Medulla oblongata (tissue), 1 donor: ENCODE data around the gene TNRC6C.
"Not testable (repeated sequence)": the region's sequence is repeated elsewhere in the genome, so short reads cannot be mapped to it uniquely, and the experiment has no call there.

Experiments
- DNase-seq: peaks from one replicate; pipeline ENCODE4 v3.0.0-alpha.2; 2015; ENCODE audit errors: extremely low spot score

TNRC6C gene

DNA sequence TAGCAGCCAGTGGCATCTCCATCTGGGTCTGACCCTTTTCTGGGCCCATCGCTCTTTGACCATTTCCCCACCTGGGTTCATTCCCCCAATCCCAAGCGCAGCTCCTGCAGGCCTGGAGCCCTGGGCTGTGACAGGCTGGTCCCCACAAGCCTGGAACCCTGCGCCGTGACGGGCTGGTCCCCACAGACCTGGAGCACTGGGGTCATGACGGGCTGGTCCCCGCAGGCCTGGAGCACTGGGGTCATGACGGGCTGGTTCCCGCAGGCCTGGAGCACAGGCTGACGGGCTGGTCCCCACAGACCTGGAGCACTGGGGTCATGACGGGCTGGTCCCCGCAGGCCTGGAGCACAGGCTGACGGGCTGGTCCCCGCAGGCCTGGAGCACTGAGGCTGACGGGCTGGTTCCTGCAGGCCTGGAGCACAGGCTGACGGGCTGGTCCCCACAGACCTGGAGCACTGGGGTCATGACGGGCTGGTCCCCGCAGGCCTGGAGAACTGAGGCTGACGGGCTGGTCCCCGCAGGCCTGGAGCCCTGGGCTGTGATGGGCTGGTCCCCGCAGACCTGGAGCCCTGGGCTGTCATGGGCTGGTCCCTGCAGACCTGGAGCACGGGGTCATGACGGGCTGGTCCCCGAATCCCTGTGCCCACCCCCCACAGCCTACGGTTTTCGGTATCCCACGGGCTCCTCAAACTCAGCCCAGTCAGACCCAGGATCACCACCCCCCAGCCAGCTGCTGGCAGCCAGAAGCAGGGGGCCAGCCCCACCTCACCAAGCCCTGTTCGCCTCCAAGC, 153.4 kb downstream of the TNRC6C start:
- DNase-seq: no peak

DNA sequence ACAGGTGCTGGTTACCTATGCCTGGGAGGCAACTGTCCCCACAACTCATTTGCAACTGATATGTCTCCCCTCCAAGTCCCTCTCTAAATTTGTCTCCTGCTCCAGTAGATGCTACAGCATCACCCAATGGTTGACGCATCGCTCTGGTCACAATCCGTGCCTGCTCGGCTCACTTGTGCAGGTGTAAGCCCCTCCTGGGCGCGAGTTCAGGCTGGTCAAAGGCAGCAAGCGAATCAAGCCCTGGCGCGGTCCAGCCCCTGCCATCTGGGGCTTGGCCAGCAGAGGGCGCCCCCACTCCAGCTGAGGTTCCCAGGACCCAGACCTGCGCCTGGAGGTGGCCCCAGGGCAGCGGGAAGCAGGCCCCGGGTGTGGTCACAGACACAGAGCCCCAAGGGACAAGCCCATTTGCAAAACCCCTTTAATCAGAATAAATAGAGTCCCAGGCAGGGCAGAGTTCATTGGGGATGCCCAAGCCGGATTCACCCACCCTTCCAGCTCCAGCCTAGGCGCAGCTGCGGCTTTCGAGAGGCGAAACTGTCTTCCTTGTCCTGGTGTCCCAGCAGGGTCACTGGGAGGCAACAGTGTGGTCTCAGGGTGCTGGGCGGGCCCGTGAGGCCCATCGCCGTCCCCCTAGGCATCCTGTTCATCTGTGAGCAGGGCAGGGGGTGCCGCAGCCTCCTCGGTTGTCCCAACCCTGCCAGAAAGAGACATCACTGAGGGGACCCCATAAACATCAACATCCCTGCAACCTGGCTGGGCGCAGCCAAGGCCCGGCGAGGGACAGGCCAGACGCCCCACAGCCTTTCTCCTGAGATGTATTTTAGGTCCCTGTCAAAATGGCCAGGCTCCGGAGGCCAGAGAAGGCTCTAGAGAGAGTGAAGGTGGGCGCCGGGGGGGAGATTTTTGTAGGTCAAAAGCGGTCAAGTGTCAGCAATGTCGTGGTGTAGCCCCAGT, 154.3 kb downstream of the TNRC6C start:
- peak; percentile 74 for DNase-seq

DNA sequence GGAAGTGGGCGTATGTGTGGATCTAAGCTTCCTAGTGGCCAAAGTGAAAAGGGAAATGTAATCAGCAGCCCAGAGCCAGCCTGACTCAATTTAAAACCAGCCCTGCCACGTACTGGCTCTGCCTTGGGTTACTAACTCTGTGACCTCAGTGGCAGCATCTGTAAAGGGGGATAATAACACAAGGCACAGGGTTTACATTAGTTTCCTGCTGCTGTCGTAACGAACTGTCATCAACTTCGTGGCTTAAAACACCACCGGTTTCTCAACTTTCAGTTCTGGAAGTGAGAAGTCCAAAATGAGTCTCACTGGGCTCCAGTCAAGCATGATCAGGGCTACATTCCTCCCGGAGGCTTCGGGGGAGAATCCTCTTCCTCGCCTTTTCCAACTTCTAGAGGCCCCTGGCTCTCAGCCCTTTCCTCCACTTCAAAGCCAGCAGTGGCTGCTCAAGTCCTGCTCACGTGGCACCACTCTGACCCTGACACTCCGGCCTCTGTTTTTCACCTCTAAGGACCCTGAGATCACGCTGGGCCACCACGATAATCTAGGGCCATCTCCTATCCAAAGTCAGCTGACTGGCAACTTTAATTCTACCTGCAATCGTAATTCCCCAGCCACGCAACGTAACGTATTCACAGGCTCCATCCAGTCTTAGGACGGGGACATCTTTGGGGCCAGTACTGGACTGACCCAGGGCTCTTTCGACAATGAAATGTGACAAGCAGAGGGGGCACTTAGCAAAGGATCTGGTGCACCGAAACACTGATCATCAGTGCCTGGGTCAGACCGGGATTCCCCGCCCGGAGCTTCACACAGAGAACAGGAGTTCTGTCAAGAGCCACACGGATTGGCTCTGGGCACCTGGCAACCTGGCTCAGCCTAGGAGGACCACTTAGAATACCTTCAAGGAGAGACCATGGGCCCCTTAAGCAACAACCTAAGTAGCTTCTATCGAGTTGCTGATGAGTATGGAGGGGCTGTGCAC, 155.6 kb downstream of the TNRC6C start:
- no peak for DNase-seq

DNA sequence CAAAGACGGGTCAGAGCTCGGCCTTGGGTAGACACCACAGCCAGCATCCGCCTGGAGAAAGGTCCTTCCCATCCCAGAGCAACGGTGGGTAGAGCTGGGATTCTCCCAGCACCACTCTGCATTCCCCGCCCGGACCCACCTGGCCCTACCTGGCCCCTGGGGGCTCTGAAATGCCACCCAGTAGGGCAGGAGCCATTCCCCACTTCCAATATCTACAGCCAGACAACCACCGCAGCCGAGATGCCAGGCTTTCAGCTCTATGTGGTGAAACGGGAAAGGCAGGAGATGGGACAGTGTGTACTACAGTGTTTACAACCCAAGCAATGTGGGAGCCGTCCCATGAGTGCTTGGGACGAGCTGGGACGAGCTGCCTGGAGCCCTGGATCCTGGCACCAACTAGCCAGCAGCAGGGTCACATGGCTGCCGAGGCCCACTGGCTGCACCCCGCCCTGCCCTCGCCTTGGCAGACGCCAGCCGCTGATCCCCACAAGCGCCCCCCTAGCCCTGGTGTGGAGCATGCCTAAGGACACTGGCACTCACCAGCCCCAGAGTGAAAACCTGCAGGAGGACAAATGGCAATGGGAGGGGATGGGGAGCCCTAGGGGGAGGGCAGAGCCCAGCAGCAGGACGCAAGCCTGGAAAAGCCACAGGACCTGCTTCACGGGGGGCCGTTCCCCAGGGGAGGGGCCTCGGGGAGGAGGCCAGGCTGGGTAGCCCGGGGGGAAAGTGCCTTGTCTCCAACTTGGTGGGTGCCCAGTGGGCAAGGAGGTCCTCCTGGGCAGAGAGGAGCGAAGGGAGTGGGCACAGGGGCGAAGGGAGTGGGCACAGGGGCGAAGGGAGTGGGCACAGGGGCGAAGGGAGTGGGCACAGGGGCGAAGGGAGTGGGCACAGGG, 156.6 kb downstream of the TNRC6C start:
- peak; percentile 96 for DNase-seq

DNA sequence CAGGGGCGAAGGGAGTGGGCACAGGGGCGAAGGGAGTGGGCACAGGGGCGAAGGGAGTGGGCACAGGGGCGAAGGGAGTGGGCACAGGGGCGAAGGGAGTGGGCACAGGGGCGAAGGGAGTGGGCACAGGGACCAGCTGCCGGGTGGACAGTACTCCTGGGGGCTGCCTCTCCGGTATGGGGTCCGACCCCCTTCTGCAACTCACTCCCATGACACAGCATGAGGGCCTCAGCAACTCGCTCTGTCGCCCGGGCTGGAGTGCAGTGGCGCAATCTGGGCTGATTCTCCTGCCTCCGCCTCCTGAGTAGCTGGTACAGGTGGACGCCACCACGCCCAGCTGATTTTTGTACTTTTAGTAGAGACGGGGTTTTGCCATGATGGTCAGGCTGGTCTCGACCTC, 157.3 kb downstream of the TNRC6C start:
- not testable (repeated sequence) for DNase-seq

DNA sequence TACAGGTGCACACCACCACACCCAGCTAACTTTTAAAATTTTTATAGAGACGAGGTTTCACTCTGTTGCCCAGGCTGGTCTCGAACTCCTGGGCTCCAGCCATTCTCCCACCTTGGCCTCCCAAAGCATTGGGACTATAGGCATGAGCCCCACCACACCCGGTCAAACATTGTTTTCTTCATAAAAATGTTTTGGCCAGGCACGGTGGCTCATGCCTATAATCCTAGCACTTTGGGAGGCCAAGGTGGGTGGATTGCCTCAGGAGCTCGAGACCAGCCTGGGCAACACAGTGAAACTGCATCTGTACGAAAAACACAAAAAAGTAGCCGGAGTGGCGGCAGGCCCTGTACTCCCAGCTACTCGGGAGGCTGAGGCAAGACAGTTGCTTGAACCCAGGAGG, 157.9 kb downstream of the TNRC6C start:
- no peak for DNase-seq

DNA sequence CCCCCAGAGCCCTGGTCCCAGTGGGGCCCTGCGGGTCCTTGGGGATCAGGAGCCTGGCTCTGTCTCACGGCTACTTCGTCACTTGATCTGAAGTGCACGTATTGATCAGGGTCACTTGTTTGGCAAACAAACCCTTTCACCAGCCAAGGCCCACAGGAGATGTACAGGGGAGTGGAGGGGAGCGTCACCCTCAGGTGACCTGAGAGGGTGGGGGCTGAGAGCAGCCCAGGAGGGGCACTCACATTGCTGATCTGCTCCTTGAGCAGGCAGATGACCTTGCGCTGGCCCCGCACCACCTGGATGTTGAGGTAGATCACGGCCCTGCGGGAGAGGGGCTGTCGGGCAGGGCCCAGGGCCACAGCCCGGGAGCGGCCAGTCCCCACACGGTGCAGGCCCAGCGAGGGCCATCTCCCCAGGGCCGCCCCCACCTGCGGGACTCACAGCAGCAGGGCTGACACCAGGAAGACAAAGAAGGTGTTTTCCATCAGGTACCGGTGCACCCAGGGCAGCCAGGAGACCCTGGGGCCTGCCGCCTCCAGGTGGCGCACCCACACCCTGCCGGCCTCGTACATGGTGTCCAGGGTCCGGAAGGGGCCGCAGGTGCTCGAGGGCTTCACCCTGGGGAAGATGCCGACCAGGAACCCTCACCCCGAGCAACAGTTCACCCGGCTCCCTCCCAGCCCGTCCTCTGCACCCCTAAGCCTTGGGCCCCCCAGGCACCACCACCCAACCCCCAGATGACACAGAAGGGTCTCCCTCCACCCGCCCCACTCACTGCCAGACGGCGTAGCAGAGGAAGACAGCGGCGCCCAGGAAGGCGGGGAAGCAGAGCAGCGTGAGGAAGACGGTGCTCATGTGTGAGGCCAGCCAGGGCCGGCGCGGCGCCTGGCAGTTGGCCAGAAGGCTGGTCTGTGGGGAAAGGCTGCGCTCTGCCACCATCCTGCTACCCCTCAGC, 158.8 kb downstream of the TNRC6C start:
- DNase-seq: peak; percentile 73

DNA sequence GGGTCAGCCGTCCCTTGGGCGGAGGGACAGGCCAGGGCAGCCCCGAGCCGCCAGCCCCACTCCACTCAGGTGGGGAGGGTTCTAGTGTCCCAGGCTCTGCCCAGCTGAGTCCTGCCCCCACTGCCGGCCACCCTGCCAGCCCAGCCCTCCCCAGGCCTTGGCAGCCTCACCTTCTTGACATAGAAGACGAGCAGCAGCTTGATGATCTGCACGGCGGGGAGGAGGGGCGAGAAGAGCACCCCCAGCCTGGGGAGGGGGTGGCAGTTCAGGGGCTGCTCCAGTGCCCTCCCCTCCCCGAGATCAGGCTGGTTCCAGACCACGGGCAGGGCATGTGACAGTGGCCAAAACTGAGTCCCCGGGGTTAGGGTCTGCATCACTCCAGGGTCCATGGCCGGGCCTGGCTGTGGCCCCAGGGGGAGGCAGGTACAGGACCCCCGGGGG, 160.3 kb downstream of the TNRC6C start:
- DNase-seq: no peak

DNA sequence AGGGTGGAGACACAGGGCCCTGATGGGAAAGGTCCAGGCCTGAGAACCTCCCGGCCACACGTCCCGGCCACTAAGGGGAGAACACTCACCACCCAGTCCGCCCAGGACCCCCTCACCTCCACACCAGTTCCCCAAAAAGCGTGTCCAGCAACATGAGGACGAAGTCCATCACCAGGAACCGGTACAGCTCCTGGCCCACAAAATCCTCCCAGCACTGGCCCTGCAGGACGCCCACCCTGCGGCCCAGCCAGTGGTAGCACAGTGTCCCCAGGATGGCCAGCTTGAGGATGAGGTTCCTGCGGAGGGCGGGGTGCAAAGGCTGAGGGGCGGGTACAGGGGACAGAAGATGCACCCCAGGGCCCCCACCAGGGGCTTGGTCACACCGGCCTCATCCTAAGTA, 162.0 kb downstream of the TNRC6C start:
- DNase-seq: no peak

DNA sequence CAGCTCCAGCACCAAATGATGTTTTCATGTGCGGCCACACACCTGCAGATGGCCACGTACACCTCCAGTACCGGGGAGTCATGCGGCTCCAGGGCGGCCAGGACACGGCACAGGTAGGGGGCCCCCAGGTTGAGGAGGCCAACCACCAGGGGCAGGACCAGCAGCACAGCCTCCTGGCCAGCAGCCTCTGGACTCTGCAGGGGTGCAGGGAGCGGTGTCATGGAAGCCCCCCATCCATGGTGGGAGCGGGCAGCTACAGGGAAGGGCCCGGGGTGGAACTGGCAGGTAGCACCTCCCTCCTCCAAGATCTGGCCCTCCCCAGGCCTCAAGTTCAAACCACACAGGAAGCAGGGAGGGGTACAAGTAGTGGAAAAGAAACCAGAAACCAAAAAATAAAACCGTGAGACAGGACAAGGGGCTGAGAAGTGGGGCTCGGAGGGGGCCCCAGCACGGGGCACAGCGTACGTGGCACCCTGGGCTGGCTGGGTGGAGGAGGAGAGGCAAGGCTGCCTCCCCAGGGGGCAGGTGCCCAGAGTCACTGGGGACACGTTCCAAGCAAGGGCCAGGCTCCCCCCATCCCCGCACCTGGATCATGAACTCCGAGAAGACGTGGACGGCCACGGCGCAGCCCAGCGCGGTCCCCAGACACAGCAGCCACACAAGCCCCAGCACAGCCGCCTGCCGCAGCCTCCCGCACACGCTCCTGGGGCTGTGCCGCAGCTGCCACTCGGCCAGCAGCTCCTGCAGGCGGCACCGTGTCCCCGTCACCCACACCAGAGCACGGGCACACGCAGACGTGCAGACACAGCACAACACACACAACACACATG, 162.7 kb downstream of the TNRC6C start:
- DNase-seq: no peak

DNA sequence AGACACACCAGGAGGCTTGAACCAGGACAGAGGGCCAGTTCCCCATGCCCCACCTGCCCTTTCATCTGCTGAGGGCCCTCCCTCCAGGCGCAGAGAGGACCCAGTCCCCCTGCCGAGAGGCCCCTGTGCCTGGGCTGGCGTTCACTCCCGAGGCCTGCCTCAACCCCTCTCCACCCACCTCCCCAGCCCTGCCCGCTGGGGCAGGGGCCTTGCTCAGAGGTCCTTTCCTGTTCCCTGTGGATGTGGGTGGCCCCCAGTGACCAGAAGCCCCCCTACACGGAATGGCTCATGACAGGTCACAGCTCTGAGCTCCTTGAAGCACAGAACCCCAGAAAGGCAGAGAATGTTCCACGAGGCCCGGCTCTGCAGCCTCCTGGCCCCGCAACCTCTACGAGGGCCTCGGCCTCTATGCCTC, 163.3 kb downstream of the TNRC6C start:
- no peak for DNase-seq

DNA sequence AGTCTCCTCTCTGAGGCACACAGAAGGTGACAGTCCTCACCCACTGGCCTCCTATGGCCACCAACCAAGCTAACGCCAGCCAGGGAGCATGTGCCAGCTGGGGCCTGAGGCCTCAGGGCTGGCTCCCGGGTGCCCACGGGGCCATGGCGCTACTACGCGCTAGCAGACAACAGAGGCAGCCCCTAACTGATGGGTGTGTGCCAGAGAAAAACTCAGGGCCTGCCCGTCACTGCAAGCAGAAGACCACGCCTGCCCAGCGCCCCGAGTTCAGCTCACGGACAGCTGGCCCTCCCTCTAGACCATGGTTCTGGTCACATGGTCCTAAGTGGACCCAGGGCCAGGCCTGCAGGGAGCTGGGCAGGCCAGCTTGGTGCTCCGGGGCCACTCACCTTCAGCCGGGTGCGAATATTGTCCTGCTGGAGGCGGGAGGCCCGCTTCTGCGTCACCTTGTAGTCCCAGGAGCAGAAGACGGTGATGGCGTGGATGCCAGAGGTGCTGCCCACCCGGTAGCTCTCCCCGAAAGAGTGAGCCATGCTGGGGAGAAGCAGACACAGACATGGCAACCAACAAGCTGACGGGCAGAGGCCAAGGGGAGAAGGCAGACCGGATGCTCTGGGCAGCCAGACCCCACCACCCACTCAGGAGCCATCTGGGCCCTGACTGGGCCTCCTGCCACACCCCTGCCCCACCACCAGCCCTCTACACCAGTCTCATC, 163.9 kb downstream of the TNRC6C start:
- no peak for DNase-seq

DNA sequence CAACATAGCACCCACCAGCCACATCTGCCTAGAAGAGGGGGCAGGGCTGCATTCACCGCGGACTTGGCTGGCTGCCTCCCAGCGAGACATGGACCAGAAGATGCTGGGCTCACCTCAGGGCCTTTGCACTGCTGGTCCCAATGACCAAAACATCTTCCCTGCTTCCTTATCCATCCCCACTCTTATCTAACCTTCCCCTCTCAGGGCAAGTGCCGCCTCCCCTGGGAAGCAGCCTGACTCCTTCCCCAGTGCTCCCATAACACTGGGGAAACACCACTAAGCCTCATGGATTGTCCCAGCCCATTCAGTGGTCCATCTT, 164.4 kb downstream of the TNRC6C start:
- DNase-seq: no peak

DNA sequence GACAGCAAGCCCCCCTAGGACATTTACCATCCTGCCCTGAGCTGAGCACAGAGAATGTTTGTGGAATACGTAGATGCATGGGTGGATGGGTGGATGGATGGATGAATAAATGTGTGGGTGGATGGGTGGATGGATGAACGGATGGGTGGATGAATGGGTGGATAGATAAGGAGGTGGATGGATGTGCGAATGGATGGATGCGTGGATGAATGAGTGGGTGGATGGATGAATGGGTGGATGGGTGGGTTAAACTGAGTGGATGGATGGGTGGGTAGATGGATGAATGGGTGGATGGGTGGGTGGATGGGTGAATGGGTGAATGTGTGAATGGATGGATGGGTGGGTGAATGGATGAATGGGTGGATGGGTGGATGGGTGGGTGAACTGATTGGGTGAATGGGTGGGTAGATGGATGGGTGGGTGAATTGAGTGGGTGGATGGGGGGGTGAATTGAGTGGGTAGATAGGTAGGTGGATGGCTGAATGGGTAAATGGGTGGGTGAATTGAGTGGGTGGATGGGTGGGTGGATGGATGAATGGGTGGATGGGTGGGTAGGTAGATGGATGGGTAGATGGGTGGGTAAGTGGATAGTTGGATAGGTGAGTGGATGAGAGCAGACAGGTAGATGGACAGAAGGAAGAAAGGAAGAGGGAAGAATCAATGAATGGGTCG, 164.9 kb downstream of the TNRC6C start:
- no peak for DNase-seq

DNA sequence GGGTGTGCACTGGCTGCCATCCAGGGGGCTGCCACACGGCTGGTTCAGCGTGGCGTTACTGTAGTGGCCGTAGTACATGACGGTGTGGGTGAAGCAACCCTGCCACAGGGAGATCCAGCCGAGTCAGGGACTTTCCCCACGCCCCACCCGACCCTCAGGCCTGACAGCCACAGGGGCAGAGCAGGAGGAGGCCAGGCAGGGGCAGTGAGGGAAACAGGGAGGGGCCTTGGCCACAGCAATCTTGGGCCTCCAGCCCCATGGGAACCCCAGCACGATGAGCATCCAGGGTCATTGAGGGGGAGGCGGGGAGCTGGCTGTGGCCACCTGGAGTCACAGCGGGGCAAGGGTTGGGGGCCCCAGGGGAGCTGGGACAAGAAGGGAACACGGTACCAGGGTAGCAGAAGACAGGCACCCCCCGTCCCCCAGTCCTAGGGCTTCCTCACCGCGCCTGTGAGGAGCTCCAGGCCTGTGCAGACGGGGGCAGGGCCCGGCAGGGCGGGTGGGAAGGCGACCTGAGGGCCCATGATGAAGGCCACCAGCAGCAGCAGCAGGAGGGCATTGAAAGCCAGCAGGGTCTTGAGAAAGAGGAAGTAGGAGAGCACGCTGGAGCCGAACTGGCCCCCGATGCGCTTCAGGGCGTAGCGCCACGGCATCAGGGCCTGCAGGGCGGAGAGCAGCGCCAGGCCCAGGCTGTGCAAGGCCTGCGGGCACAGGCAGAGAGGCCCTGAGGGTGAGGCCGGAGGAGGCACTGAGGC, 165.8 kb downstream of the TNRC6C start:
- DNase-seq: no peak

DNA sequence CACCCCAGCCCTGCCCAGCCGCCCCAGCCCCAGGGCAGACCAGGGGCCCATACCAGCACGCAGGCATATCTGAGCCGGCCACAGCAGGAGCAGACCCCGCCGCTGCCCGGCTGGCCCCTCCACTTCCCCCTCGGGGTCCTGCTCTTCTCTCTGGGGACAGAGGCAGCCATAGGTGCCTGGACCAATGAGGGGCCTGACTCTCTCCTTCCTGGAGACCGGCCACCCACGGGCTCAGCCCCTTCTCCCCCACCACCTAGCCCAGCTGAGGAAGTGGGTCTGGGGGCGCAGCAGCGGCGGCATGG, 166.3 kb downstream of the TNRC6C start:
- DNase-seq: no peak
